GM19372 (cell line): Measurements from ENCODE around the gene SMG5.
"Not testable (repeated sequence)": the region's sequence is repeated elsewhere in the genome, so short reads cannot be mapped to it uniquely, and the experiment has no call there.

Experiments
- ATAC-seq: cut with Tn5 transposase; IDR thresholded peaks from one replicate; pipeline ENCODE4 v1.9.1; 2021; ENCODE audit warnings: mild to moderate bottlenecking, low read depth, moderate library complexity; ENCODE audit not compliant: unreplicated experiment

SMG5 gene

DNA sequence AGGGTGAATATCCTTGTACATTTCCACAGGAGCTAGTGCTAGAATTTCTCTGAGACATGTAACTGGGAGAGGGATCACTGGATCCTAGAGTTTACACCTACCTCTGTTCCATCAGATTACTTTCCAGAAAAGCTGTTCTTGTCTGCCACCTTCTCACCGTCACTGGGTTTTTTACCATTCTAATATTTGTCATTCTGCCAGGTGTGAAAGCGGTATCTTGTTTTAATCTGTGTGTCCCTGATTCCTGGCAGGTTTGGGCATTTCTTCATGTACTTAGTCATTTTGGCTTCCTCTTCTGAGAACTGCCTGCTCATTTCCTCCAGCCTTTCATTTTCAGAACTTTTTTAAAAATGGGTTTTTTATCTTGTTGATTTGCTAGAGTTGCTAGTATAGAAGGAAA lies 64.8 kb downstream of the SMG5 start:
- ATAC-seq = no peak

DNA sequence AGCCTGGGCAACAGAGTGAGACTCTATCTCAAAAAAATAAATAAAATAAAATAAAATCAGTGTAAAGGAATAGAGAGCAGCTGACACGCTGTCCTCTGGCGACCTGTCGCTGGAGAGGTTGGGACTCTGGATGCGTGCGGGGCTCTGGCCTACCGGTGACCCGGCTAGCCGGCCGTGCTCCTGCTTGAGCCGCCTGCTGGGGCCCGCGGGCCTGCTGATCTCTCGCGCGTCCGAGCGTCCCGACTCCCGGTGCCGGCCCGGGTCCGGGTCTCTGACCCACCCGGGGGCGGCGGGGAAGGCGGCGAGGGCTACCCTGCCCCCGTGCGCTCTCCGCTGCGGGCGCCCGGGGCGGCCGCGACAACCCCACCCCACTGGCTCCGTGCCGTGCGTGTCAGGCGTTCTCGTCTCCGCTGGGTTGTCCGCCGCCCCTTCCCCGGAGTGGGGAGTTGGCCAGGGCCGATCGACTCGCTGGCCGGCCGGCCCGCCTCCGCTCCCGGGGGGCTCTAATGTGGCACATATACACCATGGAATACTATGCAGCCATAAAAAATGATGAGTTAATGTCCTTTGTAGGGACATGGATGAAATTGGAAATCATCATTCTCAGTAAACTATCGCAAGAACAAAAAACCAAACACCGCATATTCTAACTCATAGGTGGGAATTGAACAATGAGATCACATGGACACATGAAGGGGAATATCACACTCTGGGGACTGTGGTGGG lies 66.1 kb downstream of the SMG5 start:
- not testable (repeated sequence) for ATAC-seq

DNA sequence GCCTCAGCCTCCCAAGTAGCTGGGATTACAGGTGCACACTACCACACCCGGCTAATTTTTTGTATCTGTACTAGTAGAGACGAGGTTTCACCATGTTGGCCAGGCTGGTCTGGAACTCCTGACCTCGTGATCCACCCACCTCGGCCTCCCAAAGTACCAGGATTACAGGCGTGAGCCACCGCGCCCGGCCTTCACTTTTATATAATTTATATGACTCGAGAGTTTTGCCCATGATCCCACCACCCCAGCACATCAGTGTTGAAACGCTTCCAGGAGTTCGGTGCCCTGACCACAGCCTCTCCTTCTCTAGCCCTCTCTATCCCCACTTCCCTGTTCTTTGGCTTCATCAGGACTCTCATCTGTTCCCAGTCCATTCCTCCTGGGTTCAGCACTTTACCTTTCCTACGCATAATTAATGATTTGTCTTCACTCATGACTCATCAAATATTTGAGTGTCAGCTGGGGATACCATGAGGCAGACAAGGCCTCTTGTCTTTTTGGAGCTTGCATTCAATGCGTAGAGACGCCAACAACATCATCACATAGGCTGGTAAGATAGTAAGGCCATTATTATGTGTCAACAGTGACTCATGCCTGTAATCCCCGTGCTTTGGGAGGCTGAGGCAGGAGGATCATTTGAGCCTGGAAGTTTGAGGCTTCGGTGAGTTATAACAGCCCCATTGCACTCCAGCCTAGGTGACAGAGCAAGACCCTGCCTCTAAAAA lies 68.4 kb downstream of the SMG5 start:
- ATAC-seq = no peak

DNA sequence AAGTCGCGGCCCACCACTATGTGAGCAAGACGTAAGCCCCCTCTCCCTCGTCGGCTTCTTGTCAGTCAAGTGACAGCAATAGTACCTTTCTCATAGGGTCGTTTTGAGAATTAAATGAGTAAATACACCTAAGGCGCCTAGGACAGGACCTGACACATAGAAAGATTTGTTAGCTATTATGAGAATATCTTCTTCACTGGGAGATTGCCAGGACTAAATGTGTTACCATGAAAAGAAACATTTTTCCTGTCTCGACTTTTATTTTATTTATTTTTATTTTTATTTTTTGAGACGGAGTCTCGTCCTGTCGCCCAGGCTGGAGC lies 69.0 kb downstream of the SMG5 start:
- ATAC-seq = no peak

DNA sequence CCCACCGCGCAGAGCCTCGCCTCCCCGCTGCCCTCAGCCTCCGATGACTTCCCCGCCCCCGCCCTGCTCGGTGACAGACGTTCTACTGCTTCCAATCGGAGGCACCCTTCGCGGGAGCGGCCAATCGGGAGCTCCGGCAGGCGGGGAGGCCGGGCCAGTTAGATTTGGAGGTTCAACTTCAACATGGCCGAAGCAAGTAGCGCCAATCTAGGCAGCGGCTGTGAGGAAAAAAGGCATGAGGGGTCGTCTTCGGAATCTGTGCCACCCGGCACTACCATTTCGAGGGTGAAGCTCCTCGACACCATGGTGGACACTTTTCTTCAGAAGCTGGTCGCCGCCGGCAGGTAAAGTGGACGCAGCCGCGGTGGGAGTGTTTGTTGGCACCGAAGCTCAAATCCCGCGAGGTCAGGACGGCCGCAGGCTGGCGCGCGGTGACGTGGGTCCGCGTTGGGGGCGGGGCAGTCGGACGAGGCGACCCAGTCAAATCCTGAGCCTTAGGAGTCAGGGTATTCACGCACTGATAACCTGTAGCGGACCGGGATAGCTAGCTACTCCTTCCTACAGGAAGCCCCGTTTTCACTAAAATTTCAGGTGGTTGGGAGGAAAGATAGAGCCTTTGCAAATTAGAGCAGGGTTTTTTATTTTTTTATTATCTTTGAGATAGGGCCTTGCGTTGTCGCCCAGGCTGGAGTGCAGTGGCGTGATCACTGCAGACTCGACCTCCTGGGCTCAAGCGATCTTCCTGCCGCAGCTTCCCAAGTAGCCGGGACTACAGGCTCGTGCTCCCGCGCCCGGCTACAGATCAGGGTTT lies 69.6 kb downstream of the SMG5 start, which contains the start of gene PMF1:
PMF1 (plus strand) TSS at position 175 of the 811 bp plus-strand sequence; CDS start at position 184, 9 bp downstream.
- peak; percentile 92 for ATAC-seq

DNA sequence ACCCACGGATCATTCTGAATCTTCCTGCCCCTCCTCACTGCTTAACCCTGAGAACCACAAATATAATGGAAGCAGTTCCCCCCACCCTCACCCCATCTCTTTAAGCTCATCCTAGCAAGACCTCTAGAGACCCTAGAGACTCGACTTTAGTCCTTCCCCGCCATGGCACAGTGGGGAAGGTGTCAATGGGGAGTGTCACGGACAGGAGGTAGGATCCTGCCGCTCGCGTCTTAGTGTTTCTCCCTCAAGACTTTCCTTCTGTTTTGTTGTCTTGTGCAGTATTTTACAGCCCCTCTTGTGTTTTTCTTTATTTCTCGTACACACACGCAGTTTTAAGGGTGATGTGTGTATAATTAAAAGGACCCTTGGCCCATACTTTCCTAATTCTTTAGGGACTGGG lies 70.5 kb downstream of the SMG5 start:
- ATAC-seq = no peak

DNA sequence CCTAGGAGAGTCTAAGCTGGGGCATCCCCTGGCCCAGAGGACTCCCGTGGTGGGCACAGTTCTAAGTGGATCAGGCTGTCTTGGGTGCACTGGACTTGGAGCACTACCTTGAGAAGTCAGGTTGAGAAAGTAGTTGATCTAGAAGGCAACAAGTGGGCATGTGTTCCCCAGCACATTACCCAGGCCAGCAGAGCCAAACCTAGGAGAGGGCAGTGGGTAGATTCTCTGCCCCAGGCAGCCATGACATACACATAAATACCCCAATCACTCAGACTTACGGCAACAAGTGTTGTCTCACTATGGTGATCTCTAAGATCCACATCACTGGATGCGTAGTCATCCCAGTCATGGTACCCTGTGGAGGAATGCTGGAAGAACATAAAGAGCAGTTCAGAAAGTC lies 71.4 kb downstream of the SMG5 start:
- no peak for ATAC-seq

DNA sequence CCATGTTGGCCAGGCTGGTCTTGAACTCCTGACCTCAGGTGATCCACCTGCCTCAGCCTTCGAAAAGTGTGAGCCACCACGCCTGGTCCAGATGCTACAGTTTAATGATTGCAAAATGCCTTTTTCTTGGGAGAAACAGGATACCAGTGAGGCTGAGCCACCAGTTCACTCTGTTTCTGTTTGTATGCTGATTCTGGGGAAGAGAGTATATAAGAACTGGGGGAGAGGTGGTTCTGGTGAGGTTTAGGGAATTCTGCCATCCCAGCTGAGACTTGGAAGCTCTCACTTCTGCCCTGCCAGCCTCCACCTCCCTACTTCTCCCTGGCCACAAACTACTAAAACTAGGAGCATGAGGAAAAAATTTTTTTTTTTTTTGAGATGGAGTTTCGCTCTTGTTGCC lies 77.9 kb downstream of the SMG5 start:
- ATAC-seq = no peak

DNA sequence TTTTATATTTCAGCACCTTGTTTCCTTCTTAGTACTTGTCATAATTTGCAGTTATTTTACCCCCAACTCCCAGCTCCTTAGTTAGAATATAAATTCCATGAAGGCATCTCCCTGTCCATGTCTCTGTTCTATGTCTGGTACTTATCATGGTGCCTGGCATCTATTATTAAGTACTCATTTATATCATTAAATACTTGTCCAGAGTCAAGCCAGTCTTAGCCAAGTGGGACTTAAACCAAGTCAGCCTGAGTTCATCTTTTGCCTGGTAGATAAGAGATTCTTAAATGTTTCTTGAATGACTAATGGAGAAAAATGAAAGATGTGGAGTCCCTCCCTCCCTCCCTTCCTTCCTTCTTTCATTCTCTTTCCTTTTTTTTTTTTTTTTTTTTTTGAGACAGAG lies 79.3 kb downstream of the SMG5 start:
- no peak for ATAC-seq

DNA sequence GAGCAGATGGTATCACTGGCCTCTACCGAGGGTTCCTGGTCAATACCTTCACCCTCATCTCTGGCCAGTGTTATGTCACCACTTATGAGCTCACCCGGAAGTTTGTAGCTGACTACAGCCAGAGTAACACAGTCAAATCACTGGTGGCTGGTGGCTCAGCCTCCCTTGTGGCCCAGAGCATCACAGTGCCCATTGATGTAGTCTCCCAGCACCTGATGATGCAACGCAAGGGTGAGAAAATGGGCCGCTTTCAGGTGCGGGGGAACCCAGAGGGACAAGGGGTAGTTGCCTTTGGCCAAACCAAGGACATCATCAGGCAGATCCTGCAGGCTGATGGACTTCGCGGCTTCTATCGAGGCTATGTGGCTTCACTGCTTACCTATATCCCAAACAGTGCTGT lies 82.6 kb downstream of the SMG5 start:
- ATAC-seq = no peak
